Measurements from ENCODE around the gene SFXN5. TPM values are rescaled to one million over a fixed set of nuclear protein-coding genes. Genes with fewer than 3 reads are reported as not detected.

Gene SFXN5
- total and polyA plus RNA-seq, 11 donors: 6.0 to 12.5 (median 8.7) TPM

DNA sequence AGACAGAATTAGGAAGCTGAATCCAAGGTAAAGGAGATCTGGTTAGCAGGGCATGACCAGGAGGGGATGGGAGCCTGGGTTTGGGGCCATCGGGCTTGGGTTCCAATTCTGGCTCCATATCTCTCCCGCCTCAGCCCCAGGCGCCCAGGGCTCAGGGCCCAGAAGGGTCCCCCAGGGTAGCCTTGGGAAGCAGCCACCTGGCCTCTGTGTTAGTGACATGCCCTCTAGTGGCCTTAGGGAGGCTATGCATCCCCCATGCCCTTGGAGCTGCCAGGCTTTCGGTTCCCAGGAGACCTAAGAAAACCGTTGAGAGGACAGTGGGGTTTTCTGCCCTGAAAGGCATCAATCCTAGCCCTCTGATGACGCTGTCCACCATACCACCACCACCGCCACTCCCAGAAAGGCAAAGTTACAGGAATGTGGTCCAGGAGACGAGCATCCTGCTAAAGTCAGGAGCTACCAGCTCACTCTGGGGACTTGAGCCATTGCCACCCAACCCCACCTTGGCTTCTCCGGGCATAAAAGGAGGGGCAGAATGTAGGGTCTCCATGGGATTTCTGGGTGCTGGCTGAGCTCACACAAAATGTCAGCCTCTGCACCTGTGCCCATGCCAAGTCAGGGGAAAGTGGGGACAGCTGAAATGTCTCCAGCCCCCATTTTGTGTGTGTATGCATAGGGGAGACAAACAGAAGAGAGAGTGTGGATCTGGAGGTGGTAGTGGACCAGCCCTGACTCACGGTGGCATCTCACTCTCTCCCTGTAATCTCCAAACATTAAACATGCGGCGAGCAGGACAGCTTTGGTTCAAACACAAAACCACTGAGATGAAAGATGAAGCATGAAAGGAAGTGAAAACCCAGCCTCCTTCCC lies 97.7 kb downstream of the SFXN5 start:
- DNase-seq (peak in 3 of 5 donors; percentile 35 to 50 (median 47)), ATAC-seq (peak; percentile 46 to 86 (median 82))
- H3K4me3 ChIP-seq: no peak overlapping the region
- intact Hi-C loops (cut with DNase I): loop anchor here in 9 of 10 donors (1.0 to 10.0 kb wide), 5 partner anchors 76 to 82 kb away; no protein-coding TSS in a partner anchor
- no peak overlapping the region for H3K27ac ChIP-seq
- H3K9me3 ChIP-seq: no peaks in the 10 kb centered on the region
- H3K36me3 ChIP-seq: peaks cover 0 to 9% (median 0%) of the 10 kb centered on the region in 9 donors
- TF ChIP-seq, protein P1, sequence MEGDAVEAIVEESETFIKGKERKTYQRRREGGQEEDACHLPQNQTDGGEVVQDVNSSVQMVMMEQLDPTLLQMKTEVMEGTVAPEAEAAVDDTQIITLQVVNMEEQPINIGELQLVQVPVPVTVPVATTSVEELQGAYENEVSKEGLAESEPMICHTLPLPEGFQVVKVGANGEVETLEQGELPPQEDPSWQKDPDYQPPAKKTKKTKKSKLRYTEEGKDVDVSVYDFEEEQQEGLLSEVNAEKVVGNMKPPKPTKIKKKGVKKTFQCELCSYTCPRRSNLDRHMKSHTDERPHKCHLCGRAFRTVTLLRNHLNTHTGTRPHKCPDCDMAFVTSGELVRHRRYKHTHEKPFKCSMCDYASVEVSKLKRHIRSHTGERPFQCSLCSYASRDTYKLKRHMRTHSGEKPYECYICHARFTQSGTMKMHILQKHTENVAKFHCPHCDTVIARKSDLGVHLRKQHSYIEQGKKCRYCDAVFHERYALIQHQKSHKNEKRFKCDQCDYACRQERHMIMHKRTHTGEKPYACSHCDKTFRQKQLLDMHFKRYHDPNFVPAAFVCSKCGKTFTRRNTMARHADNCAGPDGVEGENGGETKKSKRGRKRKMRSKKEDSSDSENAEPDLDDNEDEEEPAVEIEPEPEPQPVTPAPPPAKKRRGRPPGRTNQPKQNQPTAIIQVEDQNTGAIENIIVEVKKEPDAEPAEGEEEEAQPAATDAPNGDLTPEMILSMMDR (IDR thresholded peaks at IDR 0.05): peak; percentile 56 to 78 (median 72)
- TF ChIP-seq POLR2A (IDR thresholded peaks at IDR 0.05): no peak
- 59 to 88% (median 65%) methylated on average over 6 to 12 of the region's 12 CpGs for WGBS, 4 donors
- peaks cover 0 to 7% (median 0%) of the 10 kb centered on the region in 12 donors for H3K4me1 ChIP-seq
- H3K27me3 ChIP-seq: no peaks in the 10 kb centered on the region

DNA sequence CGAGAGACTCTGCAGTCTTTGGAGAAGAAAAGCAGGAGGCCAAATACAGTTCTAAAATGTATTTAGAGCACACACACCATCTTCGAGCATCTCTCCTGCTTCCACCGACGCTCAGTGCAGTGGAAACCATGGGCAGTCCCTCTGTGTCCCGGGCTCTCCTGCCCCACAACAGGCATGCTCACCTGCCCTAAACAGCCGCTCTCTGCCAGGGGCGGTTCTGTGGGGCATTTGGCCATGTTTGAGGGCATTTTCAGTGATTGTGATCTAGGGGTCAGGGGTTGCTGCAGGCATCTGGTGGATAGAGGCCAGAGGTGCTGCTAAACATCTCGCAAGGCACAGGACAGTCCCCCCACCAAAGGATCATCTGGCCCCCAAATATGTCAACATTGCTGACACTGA lies 98.4 kb downstream of the SFXN5 start:
- DNase-seq (peak in 1 of 5 donors; percentile 9), ATAC-seq (no peak)
- Histone ChIP-seq H3K4me1 (peaks cover 0 to 7% (median 0%) of the 10 kb centered on the region in 12 donors), H3K9me3 (no peaks in the 10 kb centered on the region), H3K36me3 (peaks cover 0 to 9% (median 0%) of the 10 kb centered on the region in 9 donors), H3K27me3 (no peaks in the 10 kb centered on the region), H3K4me3 (no peak overlapping the region), H3K27ac (no peak overlapping the region)
- 88 to 94% (median 93%) methylated on average over 8 of the region's 8 CpGs for WGBS, 4 donors
- intact Hi-C loops (cut with DNase I): loop anchor here in 8 of 10 donors (1.0 to 10.0 kb wide), 4 partner anchors 76 to 81 kb away; no protein-coding TSS in a partner anchor
- TF ChIP-seq, protein P1 (IDR thresholded peaks at IDR 0.05): no peak
- TF ChIP-seq POLR2A (IDR thresholded peaks at IDR 0.05): no peak

DNA sequence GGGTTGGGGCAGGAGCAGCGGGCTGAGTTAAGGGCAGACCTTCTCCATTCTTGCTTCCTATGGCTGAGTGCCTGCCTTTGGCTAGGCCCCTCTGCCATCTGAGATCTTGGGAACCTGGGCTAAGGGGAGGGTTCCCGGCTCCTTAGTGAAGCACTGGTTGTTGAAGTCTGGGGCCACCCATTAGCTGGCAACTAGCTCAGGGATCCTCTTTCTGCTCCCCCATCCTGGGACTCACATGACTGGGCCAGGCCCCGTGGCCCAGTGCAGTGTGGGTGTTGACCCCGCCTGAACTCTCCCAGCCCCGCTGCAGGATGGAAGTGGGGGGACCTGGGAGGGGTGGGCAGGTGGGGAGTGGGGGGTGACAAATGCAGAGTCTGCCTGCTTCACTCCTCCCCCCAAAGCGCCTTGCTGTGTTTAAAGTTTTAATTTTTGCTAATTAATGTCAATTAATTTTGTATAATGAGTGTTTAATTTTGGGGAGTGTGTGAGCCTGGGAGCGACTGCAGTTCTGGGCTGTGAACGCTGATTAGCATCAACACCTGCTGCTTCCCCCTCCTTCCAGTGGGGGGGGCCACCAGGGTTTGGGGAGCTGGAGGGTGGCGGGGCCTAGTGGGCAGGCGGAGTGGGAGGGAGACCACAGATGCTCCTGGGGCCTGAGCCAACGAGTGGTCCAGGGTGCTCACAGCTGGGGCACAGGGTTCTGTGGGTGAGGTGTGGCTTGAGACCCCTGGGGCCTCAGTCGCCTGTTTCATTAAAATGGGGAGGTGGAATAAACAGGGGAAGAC lies 99.0 kb downstream of the SFXN5 start:
- intact Hi-C loops (cut with DNase I): loop anchor here in 8 of 10 donors (1.0 to 10.0 kb wide), 4 partner anchors 75 to 80 kb away; no protein-coding TSS in a partner anchor
- Histone ChIP-seq H3K36me3 (peaks cover 0 to 9% (median 0%) of the 10 kb centered on the region in 9 donors), H3K9me3 (no peaks in the 10 kb centered on the region), H3K4me1 (peaks cover 0 to 7% (median 0%) of the 10 kb centered on the region in 12 donors), H3K27ac (no peak overlapping the region), H3K4me3 (no peak overlapping the region), H3K27me3 (no peaks in the 10 kb centered on the region)
- WGBS, 4 donors: 85 to 89% (median 87%) methylated on average over 10 to 12 of the region's 12 CpGs
- peak in 2 of 5 donors; percentile 11 to 36 for DNase-seq
- peak in 1 of 4 donors; percentile 13 for ATAC-seq
- no peak for TF ChIP-seq POLR2A (IDR thresholded peaks at IDR 0.05)
- TF ChIP-seq, protein P1 (IDR thresholded peaks at IDR 0.05): no peak

Data from heart left ventricle (tissue), 16 donors.